Lung (tissue), 12 donors: ENCODE results near the gene RUBCN. TPM values are rescaled to one million over a fixed set of nuclear protein-coding genes. Genes with fewer than 3 reads are reported as not detected.

Experiments used
- ATAC-seq: fragments of 200-7000 bp; cut with Tn5 transposase; one replicate; pipeline ENCODE4 v1.9.1; 2020; ENCODE audit warnings: moderate number of reproducible peaks; ENCODE audit not compliant: insufficient read depth, low FRiP score
- DNase-seq, 3 donors: peaks; one replicate each; pipeline ENCODE4 v3.0.0-alpha.2; 2013 to 2017
- H3K27ac ChIP-seq, 2 donors: one replicate each; pipeline ENCODE4 v1.5.1; 2013; ENCODE audit warnings: mild to moderate bottlenecking in 2 of 2, moderate library complexity in 2 of 2, control low read depth in 1 of 2, inconsistent platforms in 1 of 2, low read depth in 1 of 2, low read length in 1 of 2
- H3K27me3 ChIP-seq, 3 donors: one replicate each; pipeline ENCODE4 v1.5.1; 2013; ENCODE audit warnings: low read length in 2 of 3; ENCODE audit not compliant: control insufficient read depth in 3 of 3, insufficient read depth in 3 of 3
- H3K36me3 ChIP-seq, 4 donors: one replicate each; pipeline ENCODE4 v1.5.1; 2013; ENCODE audit warnings: low read length in 4 of 4, mild to moderate bottlenecking in 1 of 4, moderate library complexity in 1 of 4; ENCODE audit not compliant: control insufficient read depth in 4 of 4, insufficient read depth in 4 of 4
- H3K4me1 ChIP-seq, 5 donors: one replicate each; pipeline ENCODE4 v1.5.1; 2013; ENCODE audit warnings: low read length in 5 of 5, mild to moderate bottlenecking in 2 of 5, moderate library complexity in 1 of 5; ENCODE audit not compliant: control insufficient read depth in 5 of 5, insufficient read depth in 5 of 5
- H3K4me3 ChIP-seq: one replicate; pipeline ENCODE4 v1.5.1; 2013; ENCODE audit warnings: mild to moderate bottlenecking, control low read depth, moderate library complexity
- H3K9ac ChIP-seq, 2 donors: one replicate each; pipeline ENCODE4 v1.5.1; 2013; ENCODE audit warnings: low read length in 2 of 2, control low read depth in 1 of 2; ENCODE audit not compliant: insufficient read depth in 1 of 2
- H3K9me3 ChIP-seq, 4 donors: one replicate each; pipeline ENCODE4 v1.5.1; 2013; ENCODE audit warnings: low read length in 3 of 4, mild to moderate bottlenecking in 1 of 4, moderate library complexity in 1 of 4; ENCODE audit not compliant: control insufficient read depth in 4 of 4, insufficient read depth in 3 of 4
- CTCF ChIP-seq: IDR thresholded peaks from 2 replicates; pipeline ENCODE4 v1.5.1; 2012; ENCODE audit warnings: mild to moderate bottlenecking; ENCODE audit errors: control extremely low read depth, extremely low read depth
- WGBS, 2 donors: extraction: QIAGEN DNeasy Blood & Tissue Kit; methylation state at CpG; one replicate each; pipeline ENCODE4 v1.1.7; 2013; 5-methylcytosine and 5-hydroxymethylcytosine counted together
- polyA plus RNA-seq, 2 donors: library from polyadenylated mRNA; stranded (reverse); fragments of 200-250 nt; gene quantifications; one replicate each; pipeline ENCODE4 v1.2.1, GENCODE V29; 2013
- total RNA-seq, 2 donors: library from RNA; depleted of rRNA in 1 of 2; stranded (reverse); fragments of >200 nt in 1 of 2; gene quantifications; one replicate each; pipeline ENCODE4 v1.2.1, GENCODE V29; 2014 to 2021
- donor health status: control.
- donor health status: control.
- donor health status: Bipolar disorder and iron deficiency.
- donor health status: healthy.
- donor health status: DM: yes; HTN: yes; CAD: no.

RUBCN gene
- total and polyA plus RNA-seq, 4 donors = 11.9 to 34.1 (median 16.3) TPM

- Histone ChIP-seq H3K9ac (no peak overlapping the region), H3K27ac (no peak overlapping the region), H3K4me1 (peaks cover 0 to 22% (median 9%) of the 10 kb centered on the region in 5 donors), H3K36me3 (peaks cover 2 to 7% (median 4%) of the 10 kb centered on the region in 4 donors), H3K27me3 (no peaks in the 10 kb centered on the region), H3K9me3 (no peaks in the 10 kb centered on the region), H3K4me3 (no peak overlapping the region)
- DNase-seq (no peak), ATAC-seq (no peak)
- TF ChIP-seq CTCF = no peak
- WGBS, 2 donors = 92 to 93% methylated on average over 3 of the region's 3 CpGs
These were observed 16.6 kb upstream of the RUBCN start for GRCh38 chr3:197753263-197753662.

DNA sequence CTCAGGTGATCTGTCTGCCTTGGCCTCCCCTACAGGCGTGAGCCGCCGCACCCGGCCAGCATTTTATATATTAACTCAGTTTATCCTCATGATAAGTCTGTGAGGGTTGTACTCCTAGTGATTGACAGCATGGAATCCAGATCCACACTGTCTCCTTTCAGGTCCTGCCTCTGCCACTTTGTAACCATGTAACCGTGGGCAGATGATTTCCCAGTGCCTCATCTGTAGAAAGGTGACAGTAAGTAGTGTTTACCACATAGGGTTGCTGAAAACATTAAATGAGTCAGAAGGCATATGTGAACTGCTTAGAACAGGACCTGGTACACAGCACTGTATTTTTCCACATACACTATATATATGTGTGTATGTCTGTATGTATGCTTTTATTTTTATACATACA is 15.4 kb upstream of the RUBCN start:
- no peak for ATAC-seq
- Histone ChIP-seq H3K27me3 (no peaks in the 10 kb centered on the region), H3K36me3 (peaks cover 0 to 3% (median 2%) of the 10 kb centered on the region in 4 donors), H3K4me3 (no peak overlapping the region), H3K9me3 (no peaks in the 10 kb centered on the region), H3K9ac (peak overlapping the region in 1 of 2 donors; percentile 14), H3K4me1 (peaks cover 0 to 22% (median 9%) of the 10 kb centered on the region in 5 donors), H3K27ac (peak overlapping the region in 1 of 2 donors; percentile 28)
- no peak for TF ChIP-seq CTCF
- no peak for DNase-seq
- 83 to 84% methylated on average over 5 of the region's 5 CpGs for WGBS, 2 donors

DNA sequence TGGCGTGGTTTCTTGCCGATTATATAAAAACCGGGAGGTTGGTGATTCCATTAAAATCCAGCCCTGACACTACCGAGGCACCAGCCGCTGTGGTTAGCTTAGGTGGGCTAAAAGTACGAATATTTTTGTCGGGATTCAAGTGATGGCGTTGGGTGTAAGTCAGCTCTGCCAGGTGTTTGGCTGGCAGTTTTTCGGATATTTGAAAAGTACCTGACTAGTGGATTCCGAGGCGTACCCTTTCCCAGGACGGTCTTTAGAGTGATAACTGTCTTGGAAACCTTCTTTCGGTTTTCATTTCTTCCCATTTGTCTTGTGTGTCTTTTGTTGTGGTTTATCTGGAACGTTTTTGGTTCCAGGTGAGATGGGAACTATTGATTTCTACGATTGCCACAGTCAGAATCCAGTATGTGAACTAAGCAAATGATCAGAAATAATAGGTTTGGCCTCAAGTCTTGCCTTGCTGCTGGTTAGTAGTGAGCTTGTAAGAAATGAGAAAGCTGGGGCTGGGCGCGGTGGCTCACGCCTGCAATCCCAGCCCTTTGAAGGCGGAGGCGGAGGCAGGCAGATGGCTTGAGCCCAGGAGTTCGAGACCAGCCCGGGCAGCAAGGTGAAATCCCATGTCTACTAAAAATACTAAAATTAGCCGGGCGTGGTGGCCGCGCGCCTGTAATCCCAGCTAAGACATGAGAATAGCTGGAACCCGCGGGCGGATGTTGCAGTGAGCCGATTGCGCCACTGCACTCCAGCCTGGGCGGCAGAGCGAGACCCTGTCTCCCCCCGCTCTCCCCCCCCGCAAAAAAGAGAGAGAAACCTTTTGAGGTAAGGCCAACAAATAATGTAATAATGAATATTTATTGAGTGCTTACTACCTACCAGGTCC is 14.4 kb upstream of the RUBCN start:
- Histone ChIP-seq H3K4me1 (peaks cover 0 to 22% (median 9%) of the 10 kb centered on the region in 5 donors), H3K27me3 (no peaks in the 10 kb centered on the region), H3K9me3 (no peaks in the 10 kb centered on the region), H3K9ac (peak overlapping the region; percentile 37 to 91), H3K27ac (peak overlapping the region; percentile 93 to 94), H3K36me3 (no peaks in the 10 kb centered on the region), H3K4me3 (peak overlapping the region; percentile 86)
- DNase-seq = peak; percentile 45 to 51 (median 46)
- 2 to 3% methylated on average over 36 of the region's 36 CpGs for WGBS, 2 donors
- no peak for ATAC-seq
- no peak for TF ChIP-seq CTCF
